ENCODE data around the gene PDE11A. TPM values are rescaled to one million over a fixed set of nuclear protein-coding genes. Genes with fewer than 3 reads are reported as not detected.

The PDE11A gene
- total and polyA plus RNA-seq, 2 of the 13 experiments (the other 11 are each of a cell fraction or from before 2014, with no cell fraction given), result 1.2 to 1.7 TPM

DNA sequence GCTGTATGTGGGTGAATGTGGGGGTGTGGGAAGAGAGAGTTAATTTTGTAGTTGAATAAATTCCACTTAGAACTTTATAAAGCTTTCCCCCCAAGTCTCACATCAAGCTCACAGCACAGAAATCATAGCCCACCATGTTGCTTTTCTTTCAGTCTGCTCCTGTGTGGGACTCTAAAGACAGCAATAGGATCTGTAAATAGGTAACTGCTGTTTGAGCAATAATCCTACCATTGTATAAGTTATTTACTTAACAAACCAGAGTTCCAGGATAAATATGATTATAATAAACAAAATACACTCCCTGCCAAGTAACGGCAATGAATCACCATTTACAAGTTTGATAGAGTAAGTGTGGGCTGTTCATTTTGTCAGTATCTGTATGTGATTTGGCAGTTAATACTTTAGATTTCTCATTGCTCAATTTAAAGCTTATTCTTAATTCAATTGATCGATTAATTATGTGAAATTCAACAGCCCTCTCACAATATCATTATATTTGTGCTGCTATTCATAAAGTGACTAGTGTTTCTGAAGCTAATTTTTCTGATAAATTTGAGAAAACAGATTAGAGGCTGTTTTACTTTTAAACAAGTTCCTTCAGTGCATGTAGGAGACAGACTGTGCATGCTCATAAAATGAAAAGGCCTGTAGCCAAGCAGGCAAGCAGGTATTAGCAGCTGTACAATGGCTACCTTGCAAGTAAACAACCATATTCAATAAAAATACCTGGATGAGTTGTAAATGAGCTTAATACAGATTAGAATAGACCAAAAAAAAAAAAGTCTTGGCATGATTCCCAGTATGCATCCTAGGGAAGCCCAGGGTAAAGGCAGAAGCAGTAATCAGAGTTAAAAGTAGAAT, 142.7 kb downstream of the PDE11A start:
- BruUV-seq (replicated peaks), result no TSS peak
- Histone ChIP-seq H3K79me2 (ENCODE audit: insufficient read depth, low read length) (no peaks in the 10 kb centered on the region), H4K20me1 (ENCODE audit: insufficient read depth, low read length) (no peaks in the 10 kb centered on the region), H3K4me1 (ENCODE audit: insufficient read depth, low read length) (no peaks in the 10 kb centered on the region), H2AFZ (ENCODE audit: low read length) (no peak overlapping the region), H3K27me3 (ENCODE audit: control insufficient read depth in 1 of 2, insufficient read depth in 2 of 2, low read length in 2 of 2) (no peaks in the 10 kb centered on the region), H3K9ac (ENCODE audit: insufficient read depth, low read depth, low read length) (no peak overlapping the region), H3K9me3 (ENCODE audit: low read length) (no peaks in the 10 kb centered on the region), H3K4me3 (replicated peaks in 1 of 3; ENCODE audit: insufficient read depth in 1 of 3, low read depth in 2 of 3, low read length in 3 of 3) (no peak overlapping the region), H3K36me3 (replicated peaks in 1 of 2; ENCODE audit: control insufficient read depth in 1 of 2, insufficient read depth in 2 of 2, low read length in 2 of 2) (no peaks in the 10 kb centered on the region), H3K27ac (ENCODE audit: extremely low read length, insufficient read depth, low read length) (no peak overlapping the region), H3K4me2 (ENCODE audit: low read depth, low read length) (no peak overlapping the region)
- TF ChIP-seq YEATS2 (CRISPR knock-in tag; IDR thresholded peaks at IDR 0.05; ENCODE audit: borderline replicate concordance) (no peak), TAF1 (CRISPR knock-in tag; IDR thresholded peaks at IDR 0.05) (no peak), ZNF7 (CRISPR knock-in tag; IDR thresholded peaks at IDR 0.05) (no peak), ZNF710 (CRISPR knock-in tag; IDR thresholded peaks at IDR 0.05; ENCODE audit: borderline replicate concordance) (no peak)
- TF ChIP-seq, protein P1, sequence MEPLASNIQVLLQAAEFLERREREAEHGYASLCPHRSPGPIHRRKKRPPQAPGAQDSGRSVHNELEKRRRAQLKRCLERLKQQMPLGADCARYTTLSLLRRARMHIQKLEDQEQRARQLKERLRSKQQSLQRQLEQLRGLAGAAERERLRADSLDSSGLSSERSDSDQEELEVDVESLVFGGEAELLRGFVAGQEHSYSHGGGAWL (CRISPR knock-in tag; IDR thresholded peaks at IDR 0.05), result no peak
- 25% methylated on average over 2 of the region's 2 CpGs for WGBS (ENCODE audit: low lambda C conversion rate)
- FAIRE-seq (no peak), ATAC-seq (no peak), DNase-seq (ENCODE audit: low spot score) (no peak)
- CTCF ChIA-PET (ENCODE audit: low intra/inter-chr PET ratio, low total read pairs), result no interaction called here
- POLR2A ChIA-PET, result no interaction called here
- intact Hi-C loops (cut with micrococcal nuclease; ENCODE audit: unreplicated experiment) (loop anchor here (5.0 kb wide), 1 partner anchor 1318 kb away; no protein-coding TSS in a partner anchor), in situ Hi-C loops (cut with HindIII; ENCODE audit: extremely low pct_ligation_motif_present, low pct_unique_long_range_greater_than_20kb) (no loop called here)
